C4-2B (cell line): Measurements from ENCODE around the gene JUN.
A peak's percentile ranks its signal among the peaks of the same experiment; 100 is the strongest.

Experiments used
- H3K27ac ChIP-seq: fragments of 450-650 bp; 2 replicates; pipeline ENCODE4 v1.5.1; 2017
- CTCF ChIP-seq: fragments of 450-650 bp; conservative IDR thresholded peaks from 2 replicates; pipeline ENCODE4 v1.5.1; 2017; ENCODE audit warnings: mild to moderate bottlenecking
- ZFX ChIP-seq: fragments of 450-650 bp; IDR thresholded peaks from 2 replicates; pipeline ENCODE4 v1.6.1; 2017

The JUN gene

GRCh38 chr1:58779059-58779754 lies 4.6 kb downstream of the JUN start:
- no peak for TF ChIP-seq CTCF
- TF ChIP-seq ZFX: no peak
- no peak overlapping the region; the same call in 1 of the 2 replicates for H3K27ac ChIP-seq

GRCh38 chr1:58778385-58779000 lies 5.4 kb downstream of the JUN start:
- TF ChIP-seq ZFX (no peak), CTCF (no peak)
- H3K27ac ChIP-seq: no peak overlapping the region

- H3K27ac ChIP-seq: no peak overlapping the region; the same call in 1 of the 2 replicates
- TF ChIP-seq ZFX (no peak), CTCF (no peak)
Measured at GRCh38 chr1:58774027-58774426, 9.8 kb downstream of the JUN start.

- peak overlapping the region; percentile 39 for H3K27ac ChIP-seq
- TF ChIP-seq ZFX (no peak), CTCF (no peak)
Measured at GRCh38 chr1:58773406-58773840, 10.4 kb downstream of the JUN start.

GRCh38 chr1:58769809-58770320 lies 14.0 kb downstream of the JUN start:
- no peak overlapping the region for H3K27ac ChIP-seq
- TF ChIP-seq CTCF: no peak
- TF ChIP-seq ZFX: no peak

GRCh38 chr1:58768971-58769808 lies 14.7 kb downstream of the JUN start:
- no peak overlapping the region for H3K27ac ChIP-seq
- TF ChIP-seq CTCF: peak; percentile 95
- no peak for TF ChIP-seq ZFX
